ENCODE data around the gene WDR45B.

Gene WDR45B

DNA sequence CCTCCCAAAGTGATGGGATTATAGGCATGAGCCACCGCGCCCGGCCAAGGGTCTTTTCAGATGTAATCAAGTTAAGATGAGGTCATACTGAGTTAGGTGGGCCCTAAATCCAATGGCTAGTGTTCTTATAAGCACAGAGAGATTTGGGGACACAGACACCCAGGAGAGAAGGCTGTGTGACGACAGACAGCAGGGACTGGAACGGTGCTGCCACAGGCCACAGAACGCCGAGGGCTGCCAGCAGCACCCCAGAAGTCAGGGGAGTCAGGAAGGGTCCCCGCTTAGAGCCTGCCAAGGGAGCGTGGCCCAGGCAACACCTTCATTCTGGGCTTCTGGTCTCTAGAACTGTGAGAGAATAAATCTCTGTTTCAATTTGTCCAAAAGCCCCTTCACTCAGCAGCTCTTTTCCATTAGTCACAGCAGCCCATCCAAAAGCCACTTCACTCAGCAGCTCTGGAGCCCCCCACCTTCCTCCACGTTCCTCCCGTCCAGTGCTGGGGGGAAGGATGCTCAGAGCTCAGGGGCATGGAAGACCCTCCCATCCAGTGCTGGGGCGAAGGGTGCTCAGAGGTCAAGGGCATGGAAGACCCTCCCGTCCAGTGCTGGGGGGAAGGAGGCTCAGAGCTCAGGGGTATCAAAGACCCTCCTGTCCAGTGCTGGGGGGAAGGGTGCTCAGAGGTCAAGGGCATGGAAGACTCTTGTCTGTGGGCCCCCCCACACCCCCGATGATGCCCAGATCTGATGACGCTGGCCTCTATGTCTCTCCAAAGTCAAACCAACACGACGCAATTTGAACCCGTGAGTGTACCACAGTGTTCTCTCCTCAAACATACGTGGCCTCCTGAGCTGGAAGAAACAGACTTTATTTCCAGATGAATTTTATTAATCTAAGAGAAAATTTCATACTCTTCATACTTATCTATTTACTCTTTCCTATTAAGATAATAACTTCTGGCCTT is 38.4 kb upstream of the WDR45B start (continued):
- TF ChIP-seq, protein P1, sequence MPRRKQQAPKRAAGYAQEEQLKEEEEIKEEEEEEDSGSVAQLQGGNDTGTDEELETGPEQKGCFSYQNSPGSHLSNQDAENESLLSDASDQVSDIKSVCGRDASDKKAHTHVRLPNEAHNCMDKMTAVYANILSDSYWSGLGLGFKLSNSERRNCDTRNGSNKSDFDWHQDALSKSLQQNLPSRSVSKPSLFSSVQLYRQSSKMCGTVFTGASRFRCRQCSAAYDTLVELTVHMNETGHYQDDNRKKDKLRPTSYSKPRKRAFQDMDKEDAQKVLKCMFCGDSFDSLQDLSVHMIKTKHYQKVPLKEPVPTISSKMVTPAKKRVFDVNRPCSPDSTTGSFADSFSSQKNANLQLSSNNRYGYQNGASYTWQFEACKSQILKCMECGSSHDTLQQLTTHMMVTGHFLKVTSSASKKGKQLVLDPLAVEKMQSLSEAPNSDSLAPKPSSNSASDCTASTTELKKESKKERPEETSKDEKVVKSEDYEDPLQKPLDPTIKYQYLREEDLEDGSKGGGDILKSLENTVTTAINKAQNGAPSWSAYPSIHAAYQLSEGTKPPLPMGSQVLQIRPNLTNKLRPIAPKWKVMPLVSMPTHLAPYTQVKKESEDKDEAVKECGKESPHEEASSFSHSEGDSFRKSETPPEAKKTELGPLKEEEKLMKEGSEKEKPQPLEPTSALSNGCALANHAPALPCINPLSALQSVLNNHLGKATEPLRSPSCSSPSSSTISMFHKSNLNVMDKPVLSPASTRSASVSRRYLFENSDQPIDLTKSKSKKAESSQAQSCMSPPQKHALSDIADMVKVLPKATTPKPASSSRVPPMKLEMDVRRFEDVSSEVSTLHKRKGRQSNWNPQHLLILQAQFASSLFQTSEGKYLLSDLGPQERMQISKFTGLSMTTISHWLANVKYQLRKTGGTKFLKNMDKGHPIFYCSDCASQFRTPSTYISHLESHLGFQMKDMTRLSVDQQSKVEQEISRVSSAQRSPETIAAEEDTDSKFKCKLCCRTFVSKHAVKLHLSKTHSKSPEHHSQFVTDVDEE (CRISPR knock-in tag; IDR thresholded peaks at IDR 0.05): no peak
- TF ChIP-seq ARNTL (CRISPR knock-in tag; IDR thresholded peaks at IDR 0.05; ENCODE audit: borderline replicate concordance, low read depth) (no peak), ZNF8 (CRISPR knock-in tag; IDR thresholded peaks at IDR 0.05) (no peak), BACH2 (CRISPR knock-in tag; IDR thresholded peaks at IDR 0.05; ENCODE audit: borderline replicate concordance) (no peak), ZC3H10 (CRISPR knock-in tag; IDR thresholded peaks at IDR 0.05) (no peak), ZNF565 (CRISPR knock-in tag; conservative IDR thresholded peaks at IDR 0.05; ENCODE audit: low read depth) (no peak)
- TF ChIP-seq, protein P2, sequence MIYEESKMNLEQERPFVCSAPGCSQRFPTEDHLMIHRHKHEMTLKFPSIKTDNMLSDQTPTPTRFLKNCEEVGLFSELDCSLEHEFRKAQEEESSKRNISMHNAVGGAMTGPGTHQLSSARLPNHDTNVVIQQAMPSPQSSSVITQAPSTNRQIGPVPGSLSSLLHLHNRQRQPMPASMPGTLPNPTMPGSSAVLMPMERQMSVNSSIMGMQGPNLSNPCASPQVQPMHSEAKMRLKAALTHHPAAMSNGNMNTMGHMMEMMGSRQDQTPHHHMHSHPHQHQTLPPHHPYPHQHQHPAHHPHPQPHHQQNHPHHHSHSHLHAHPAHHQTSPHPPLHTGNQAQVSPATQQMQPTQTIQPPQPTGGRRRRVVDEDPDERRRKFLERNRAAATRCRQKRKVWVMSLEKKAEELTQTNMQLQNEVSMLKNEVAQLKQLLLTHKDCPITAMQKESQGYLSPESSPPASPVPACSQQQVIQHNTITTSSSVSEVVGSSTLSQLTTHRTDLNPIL (CRISPR knock-in tag; IDR thresholded peaks at IDR 0.05; ENCODE audit: low read depth): no peak

DNA sequence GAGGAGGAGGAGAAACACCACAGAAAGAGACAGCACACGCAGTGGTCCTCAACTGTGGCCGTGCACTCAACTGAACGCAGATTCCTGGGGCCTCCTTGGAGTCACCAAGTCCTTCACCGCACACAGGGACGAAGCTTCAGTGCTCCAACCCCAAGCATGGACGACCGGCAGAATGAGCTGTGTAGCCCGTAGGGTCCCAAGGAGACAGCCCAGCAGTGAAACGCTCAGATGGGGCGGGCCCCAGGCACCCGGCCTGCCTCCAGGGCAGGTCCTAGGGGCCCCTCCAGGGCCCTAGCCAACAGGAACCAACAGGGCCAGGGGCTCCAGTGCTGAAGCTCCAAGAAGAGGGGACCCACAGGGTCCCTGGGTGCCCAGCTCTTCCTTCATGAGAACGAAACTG is 37.0 kb upstream of the WDR45B start:
- TF ChIP-seq OSR1 (CRISPR knock-in tag; IDR thresholded peaks at IDR 0.05) (no peak), RARB (CRISPR knock-in tag; IDR thresholded peaks at IDR 0.05) (no peak), TOX (CRISPR knock-in tag; IDR thresholded peaks at IDR 0.05; ENCODE audit: borderline replicate concordance) (no peak), TCF4 (CRISPR knock-in tag; IDR thresholded peaks at IDR 0.05; ENCODE audit: borderline replicate concordance) (no peak), CSDC2 (CRISPR knock-in tag; IDR thresholded peaks at IDR 0.05) (no peak), ISL1 (CRISPR knock-in tag; IDR thresholded peaks at IDR 0.05) (no peak), SNAI2 (CRISPR knock-in tag; IDR thresholded peaks at IDR 0.05) (no peak), GLIS3 (CRISPR knock-in tag; IDR thresholded peaks at IDR 0.05) (no peak), ZFP3 (CRISPR knock-in tag; IDR thresholded peaks at IDR 0.05) (no peak), ESRRG (CRISPR knock-in tag; IDR thresholded peaks at IDR 0.05) (no peak), ZFP30 (CRISPR knock-in tag; IDR thresholded peaks at IDR 0.05) (no peak), ZC3H10 (CRISPR knock-in tag; IDR thresholded peaks at IDR 0.05) (no peak), ARNTL (CRISPR knock-in tag; IDR thresholded peaks at IDR 0.05; ENCODE audit: borderline replicate concordance, low read depth) (no peak), ZNF8 (CRISPR knock-in tag; IDR thresholded peaks at IDR 0.05) (no peak)
- TF ChIP-seq, protein P1 (CRISPR knock-in tag; IDR thresholded peaks at IDR 0.05): no peak
- TF ChIP-seq, protein P3, sequence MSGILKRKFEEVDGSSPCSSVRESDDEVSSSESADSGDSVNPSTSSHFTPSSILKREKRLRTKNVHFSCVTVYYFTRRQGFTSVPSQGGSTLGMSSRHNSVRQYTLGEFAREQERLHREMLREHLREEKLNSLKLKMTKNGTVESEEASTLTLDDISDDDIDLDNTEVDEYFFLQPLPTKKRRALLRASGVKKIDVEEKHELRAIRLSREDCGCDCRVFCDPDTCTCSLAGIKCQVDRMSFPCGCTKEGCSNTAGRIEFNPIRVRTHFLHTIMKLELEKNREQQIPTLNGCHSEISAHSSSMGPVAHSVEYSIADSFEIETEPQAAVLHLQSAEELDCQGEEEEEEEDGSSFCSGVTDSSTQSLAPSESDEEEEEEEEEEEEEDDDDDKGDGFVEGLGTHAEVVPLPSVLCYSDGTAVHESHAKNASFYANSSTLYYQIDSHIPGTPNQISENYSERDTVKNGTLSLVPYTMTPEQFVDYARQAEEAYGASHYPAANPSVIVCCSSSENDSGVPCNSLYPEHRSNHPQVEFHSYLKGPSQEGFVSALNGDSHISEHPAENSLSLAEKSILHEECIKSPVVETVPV (CRISPR knock-in tag; IDR thresholded peaks at IDR 0.05): no peak
- TF ChIP-seq, protein P4, sequence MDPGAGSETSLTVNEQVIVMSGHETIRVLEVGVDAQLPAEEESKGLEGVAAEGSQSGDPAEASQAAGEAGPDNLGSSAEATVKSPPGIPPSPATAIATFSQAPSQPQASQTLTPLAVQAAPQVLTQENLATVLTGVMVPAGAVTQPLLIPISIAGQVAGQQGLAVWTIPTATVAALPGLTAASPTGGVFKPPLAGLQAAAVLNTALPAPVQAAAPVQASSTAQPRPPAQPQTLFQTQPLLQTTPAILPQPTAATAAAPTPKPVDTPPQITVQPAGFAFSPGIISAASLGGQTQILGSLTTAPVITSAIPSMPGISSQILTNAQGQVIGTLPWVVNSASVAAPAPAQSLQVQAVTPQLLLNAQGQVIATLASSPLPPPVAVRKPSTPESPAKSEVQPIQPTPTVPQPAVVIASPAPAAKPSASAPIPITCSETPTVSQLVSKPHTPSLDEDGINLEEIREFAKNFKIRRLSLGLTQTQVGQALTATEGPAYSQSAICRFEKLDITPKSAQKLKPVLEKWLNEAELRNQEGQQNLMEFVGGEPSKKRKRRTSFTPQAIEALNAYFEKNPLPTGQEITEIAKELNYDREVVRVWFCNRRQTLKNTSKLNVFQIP (CRISPR knock-in tag; IDR thresholded peaks at IDR 0.05; ENCODE audit: borderline replicate concordance, low read depth): no peak
- ATAC-seq: no peak
